Mesodermal cell (in vitro differentiated cells): ENCODE measurements around the gene SLC17A7.
"Not testable (repeated sequence)": the region's sequence is repeated elsewhere in the genome, so short reads cannot be mapped to it uniquely, and the experiment has no call there.

ENCODE experiments used
- H3K27ac ChIP-seq: 2 replicates; pipeline ENCODE4 v1.7.0; 2013; ENCODE audit warnings: mild to moderate bottlenecking, low read depth, low read length, moderate library complexity; ENCODE audit not compliant: severe bottlenecking
- H3K36me3 ChIP-seq: 2 replicates; pipeline ENCODE4 v1.7.1; 2013; ENCODE audit warnings: mild to moderate bottlenecking, low read length, moderate library complexity; ENCODE audit not compliant: control insufficient read depth, insufficient read depth
- H3K4me1 ChIP-seq: one replicate; pipeline ENCODE4 v1.7.1; 2013; ENCODE audit warnings: mild to moderate bottlenecking, low read length; ENCODE audit not compliant: insufficient read depth, control insufficient read depth, poor library complexity, severe bottlenecking
- H3K4me3 ChIP-seq: 2 replicates; pipeline ENCODE4 v1.7.0; 2013; ENCODE audit warnings: low read length, control low read depth, mild to moderate bottlenecking; ENCODE audit not compliant: insufficient read depth, poor library complexity, severe bottlenecking; ENCODE audit errors: extremely low read depth
- H3K9me3 ChIP-seq: 2 replicates; pipeline ENCODE4 v1.7.1; 2013; ENCODE audit warnings: mild to moderate bottlenecking, low read length, moderate library complexity; ENCODE audit not compliant: control insufficient read depth
- WGBS, 2 experiments: methylation state at CpG; one replicate each; pipeline ENCODE4 v1.1.5; 2013; ENCODE audit warnings: missing lambda C conversion rate in 2 of 2; ENCODE audit not compliant: insufficient coverage in 2 of 2; 5-methylcytosine and 5-hydroxymethylcytosine counted together

SLC17A7 gene

DNA sequence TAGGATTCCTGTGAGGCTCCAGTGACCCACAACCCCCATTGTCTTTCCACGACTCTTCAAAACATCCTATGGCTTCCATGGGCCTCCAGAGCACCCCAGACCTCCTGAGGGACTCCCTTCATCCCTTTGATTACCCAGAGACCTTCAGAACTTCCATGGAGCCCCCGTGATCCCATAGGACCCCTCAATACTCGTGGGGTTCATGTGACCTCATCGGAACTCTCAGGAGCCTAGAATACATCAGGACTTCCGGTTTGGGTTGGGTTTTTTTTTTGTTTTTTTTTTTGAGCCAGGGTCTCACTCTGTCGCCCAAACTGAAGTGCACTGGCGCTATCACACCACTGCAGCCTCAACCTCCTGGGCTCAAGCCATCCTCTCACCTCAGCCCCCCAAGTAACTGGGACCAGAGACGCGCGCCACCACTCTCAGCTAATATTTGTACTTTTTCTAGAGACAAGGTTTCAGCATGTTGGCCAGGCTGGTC is 12.5 kb upstream of the SLC17A7 start:
- Histone ChIP-seq H3K9me3 (no peaks in the 10 kb centered on the region), H3K4me3 (peak overlapping the region; percentile 88), H3K27ac (peak overlapping the region; percentile 97), H3K36me3 (peaks cover 39% of the 10 kb centered on the region), H3K4me1 (peaks cover 8% of the 10 kb centered on the region)
- 0 to 29% methylated on average over 1 to 4 of the region's 10 CpGs for WGBS, 2 experiments

GRCh38 chr19:49453013-49453756 is 11.9 kb upstream of the SLC17A7 start, which contains the start of gene ALDH16A1:
Gene ALDH16A1 (plus strand): TSS chr19:49453225. CDS start chr19:49453332, 107 bp downstream.
- peaks cover 8% of the 10 kb centered on the region for H3K4me1 ChIP-seq
- WGBS, 2 experiments, result 0% methylated on average over 51 to 59 of the region's 66 CpGs

GRCh38 chr19:49451430-49452181 is 10.3 kb upstream of the SLC17A7 start, which contains the start of gene PIH1D1:
Gene PIH1D1 (minus strand): TSS chr19:49451814. CDS start chr19:49451574, 240 bp downstream.
- H3K9me3 ChIP-seq, result no peaks in the 10 kb centered on the region
- H3K4me1 ChIP-seq, result peaks cover 8% of the 10 kb centered on the region
- 0% methylated on average over 37 to 41 of the region's 42 CpGs for WGBS, 2 experiments
- H3K4me3 ChIP-seq, result peak within 1 kb of the TSS; percentile 88
- H3K36me3 ChIP-seq, result peaks cover 50% of the 10 kb centered on the region
- peak within 1 kb of the TSS; percentile 97 for H3K27ac ChIP-seq

More at GRCh38 chr19:49453013-49453756, 11.9 kb upstream of the SLC17A7 start, which contains the start of gene ALDH16A1:
- peaks cover 39% of the 10 kb centered on the region for H3K36me3 ChIP-seq
- H3K4me3 ChIP-seq, result peak within 1 kb of the TSS; percentile 88
- H3K27ac ChIP-seq, result peak within 1 kb of the TSS; percentile 97
- no peaks in the 10 kb centered on the region for H3K9me3 ChIP-seq

GRCh38 chr19:49450405-49450804 is 9.1 kb upstream of the SLC17A7 start:
- 93 to 98% methylated on average over 6 to 7 of the region's 7 CpGs for WGBS, 2 experiments
- no peak overlapping the region for H3K27ac ChIP-seq
- peak overlapping the region; percentile 88 for H3K4me3 ChIP-seq
- no peaks in the 10 kb centered on the region for H3K9me3 ChIP-seq
- peaks cover 8% of the 10 kb centered on the region for H3K4me1 ChIP-seq
- H3K36me3 ChIP-seq, result peaks cover 49% of the 10 kb centered on the region

DNA sequence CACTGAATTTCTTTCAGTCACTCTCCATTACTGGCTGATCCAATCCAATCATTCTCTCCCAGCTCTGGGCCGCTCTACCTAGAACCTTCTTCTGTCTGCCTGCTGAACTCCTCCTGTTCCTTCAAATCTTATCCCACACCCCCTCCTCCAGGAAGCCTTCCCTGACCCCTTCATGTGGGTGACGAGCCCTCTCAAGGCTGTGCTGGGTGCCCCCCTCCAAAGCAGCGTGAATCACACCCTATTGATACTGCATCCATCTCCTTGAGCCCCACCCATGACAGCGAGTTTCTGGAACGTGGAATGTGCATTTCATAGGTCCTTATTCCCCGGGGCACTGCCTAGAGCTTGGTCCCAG is 7.1 kb upstream of the SLC17A7 start:
- Histone ChIP-seq H3K27ac (no peak overlapping the region), H3K4me3 (no peak overlapping the region), H3K9me3 (no peaks in the 10 kb centered on the region), H3K4me1 (peaks cover 4% of the 10 kb centered on the region), H3K36me3 (peaks cover 44% of the 10 kb centered on the region)
- 98% methylated on average over 6 of the region's 6 CpGs for WGBS, 2 experiments

GRCh38 chr19:49447485-49448431 is 6.4 kb upstream of the SLC17A7 start:
- Histone ChIP-seq H3K4me3 (no peak overlapping the region), H3K4me1 (peaks cover 4% of the 10 kb centered on the region), H3K36me3 (peaks cover 44% of the 10 kb centered on the region), H3K9me3 (no peaks in the 10 kb centered on the region), H3K27ac (no peak overlapping the region)
- 90 to 92% methylated on average over 26 to 28 of the region's 32 CpGs for WGBS, 2 experiments

- 95 to 100% methylated on average over 2 of the region's 3 CpGs for WGBS, 2 experiments
- Histone ChIP-seq H3K9me3 (no peaks in the 10 kb centered on the region), H3K4me3 (no peak overlapping the region), H3K4me1 (peaks cover 4% of the 10 kb centered on the region), H3K27ac (no peak overlapping the region), H3K36me3 (peaks cover 44% of the 10 kb centered on the region)
These were observed 4.7 kb upstream of the SLC17A7 start for GRCh38 chr19:49445997-49446396.

GRCh38 chr19:49444100-49444700 is 2.9 kb upstream of the SLC17A7 start:
- 73 to 93% methylated on average over 3 to 4 of the region's 5 CpGs for WGBS, 2 experiments
- H3K4me3 ChIP-seq, H3K27ac ChIP-seq, H3K9me3 ChIP-seq, H3K4me1 ChIP-seq: not testable (repeated sequence)
- H3K36me3 ChIP-seq, result peaks cover 29% of the 10 kb centered on the region

DNA sequence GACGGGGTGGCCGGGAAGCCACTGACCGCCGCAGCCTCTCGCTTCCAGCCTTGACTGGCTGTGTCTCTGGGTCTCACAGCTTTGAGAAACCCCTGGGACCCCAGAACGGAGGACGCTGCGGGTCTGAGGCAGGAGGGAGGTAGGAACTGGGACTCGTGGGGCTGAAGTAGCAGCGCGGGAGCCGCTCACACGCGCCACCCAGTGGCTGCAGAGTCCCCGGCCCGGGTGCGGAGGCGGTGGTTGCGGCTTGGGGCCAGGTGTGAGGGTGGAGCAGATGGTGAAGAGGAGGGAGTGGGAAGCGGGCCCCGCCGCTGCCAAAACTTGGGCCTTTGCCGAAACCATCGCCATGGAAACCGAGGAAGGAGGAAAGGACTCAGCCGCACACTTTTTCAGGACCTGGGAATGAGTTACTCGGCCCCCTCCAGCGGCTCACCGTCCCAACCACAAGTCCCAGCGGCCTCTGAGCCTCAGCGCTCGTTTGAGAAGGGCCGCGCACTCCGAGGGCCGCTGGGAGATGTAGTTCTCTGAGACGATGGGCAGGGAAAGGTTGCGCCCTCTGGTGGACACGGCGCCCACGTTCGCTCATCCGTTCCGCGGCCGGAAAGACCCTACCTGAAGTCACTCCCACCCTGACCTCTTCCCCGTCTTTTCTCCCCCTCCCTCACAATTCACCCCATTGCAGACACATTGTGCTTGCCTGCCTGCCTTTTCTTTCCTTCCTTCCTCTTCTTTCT is 2.2 kb upstream of the SLC17A7 start:
- WGBS, 2 experiments, result 0% methylated on average over 38 to 42 of the region's 47 CpGs

More for the DNA sequence above, 2.2 kb upstream of the SLC17A7 start:
- no peaks in the 10 kb centered on the region for H3K9me3 ChIP-seq
- H3K36me3 ChIP-seq, result peaks cover 23% of the 10 kb centered on the region
- H3K27ac ChIP-seq, result peak overlapping the region; percentile 69
- H3K4me3 ChIP-seq, result peak overlapping the region; percentile 58
- no peaks in the 10 kb centered on the region for H3K4me1 ChIP-seq
